C4-2B (cell line): Measurements from ENCODE around the gene DDA1.

ENCODE experiments used
- H3K27ac ChIP-seq: fragments of 450-650 bp; 2 replicates; pipeline ENCODE4 v1.5.1; 2017
- CTCF ChIP-seq: fragments of 450-650 bp; conservative IDR thresholded peaks from 2 replicates; pipeline ENCODE4 v1.5.1; 2017; ENCODE audit warnings: mild to moderate bottlenecking
- ZFX ChIP-seq: fragments of 450-650 bp; IDR thresholded peaks from 2 replicates; pipeline ENCODE4 v1.6.1; 2017

Gene DDA1

GRCh38 chr19:17318966-17319365 lies 9.6 kb downstream of the DDA1 start:
- no peak overlapping the region for H3K27ac ChIP-seq
- TF ChIP-seq ZFX, result no peak
- TF ChIP-seq CTCF, result no peak

- no peak for TF ChIP-seq ZFX
- TF ChIP-seq CTCF, result no peak
- H3K27ac ChIP-seq, result no peak overlapping the region
Observed at GRCh38 chr19:17319473-17320238, 10.3 kb downstream of the DDA1 start.

GRCh38 chr19:17320435-17320834 lies 11.1 kb downstream of the DDA1 start:
- no peak overlapping the region for H3K27ac ChIP-seq
- TF ChIP-seq ZFX (no peak), CTCF (no peak)

GRCh38 chr19:17321655-17322489 lies 12.5 kb downstream of the DDA1 start:
- no peak overlapping the region for H3K27ac ChIP-seq
- no peak for TF ChIP-seq ZFX
- no peak for TF ChIP-seq CTCF

- no peak for TF ChIP-seq ZFX
- no peak for TF ChIP-seq CTCF
- H3K27ac ChIP-seq, result no peak overlapping the region
Observed at GRCh38 chr19:17322854-17323253, 13.5 kb downstream of the DDA1 start.

- TF ChIP-seq ZFX, result no peak
- TF ChIP-seq CTCF, result no peak
- H3K27ac ChIP-seq, result no peak overlapping the region
Observed at GRCh38 chr19:17323300-17323963, 14.1 kb downstream of the DDA1 start.

- TF ChIP-seq ZFX, result no peak
- TF ChIP-seq CTCF, result no peak
- H3K27ac ChIP-seq, result no peak overlapping the region
Observed at GRCh38 chr19:17323964-17324332, 14.6 kb downstream of the DDA1 start.
